Measurements from ENCODE around the gene DCAF17. TPM values are rescaled to one million over a fixed set of nuclear protein-coding genes. Genes with fewer than 3 reads are reported as not detected.
A peak's percentile ranks its signal among the peaks of the same experiment; 100 is the strongest.

Gene DCAF17, protein sequence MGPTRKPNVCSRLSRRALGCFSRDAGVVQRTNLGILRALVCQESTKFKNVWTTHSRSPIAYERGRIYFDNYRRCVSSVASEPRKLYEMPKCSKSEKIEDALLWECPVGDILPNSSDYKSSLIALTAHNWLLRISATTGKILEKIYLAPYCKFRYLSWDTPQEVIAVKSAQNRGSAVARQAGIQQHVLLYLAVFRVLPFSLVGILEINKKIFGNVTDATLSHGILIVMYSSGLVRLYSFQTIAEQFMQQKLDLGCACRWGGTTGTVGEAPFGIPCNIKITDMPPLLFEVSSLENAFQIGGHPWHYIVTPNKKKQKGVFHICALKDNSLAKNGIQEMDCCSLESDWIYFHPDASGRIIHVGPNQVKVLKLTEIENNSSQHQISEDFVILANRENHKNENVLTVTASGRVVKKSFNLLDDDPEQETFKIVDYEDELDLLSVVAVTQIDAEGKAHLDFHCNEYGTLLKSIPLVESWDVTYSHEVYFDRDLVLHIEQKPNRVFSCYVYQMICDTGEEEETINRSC
- total RNA-seq (2014; rRNA removed), result 16.5 and 24.6 TPM in 2 replicates
- 4.6 TPM for polyA plus RNA-seq (2012)

DNA sequence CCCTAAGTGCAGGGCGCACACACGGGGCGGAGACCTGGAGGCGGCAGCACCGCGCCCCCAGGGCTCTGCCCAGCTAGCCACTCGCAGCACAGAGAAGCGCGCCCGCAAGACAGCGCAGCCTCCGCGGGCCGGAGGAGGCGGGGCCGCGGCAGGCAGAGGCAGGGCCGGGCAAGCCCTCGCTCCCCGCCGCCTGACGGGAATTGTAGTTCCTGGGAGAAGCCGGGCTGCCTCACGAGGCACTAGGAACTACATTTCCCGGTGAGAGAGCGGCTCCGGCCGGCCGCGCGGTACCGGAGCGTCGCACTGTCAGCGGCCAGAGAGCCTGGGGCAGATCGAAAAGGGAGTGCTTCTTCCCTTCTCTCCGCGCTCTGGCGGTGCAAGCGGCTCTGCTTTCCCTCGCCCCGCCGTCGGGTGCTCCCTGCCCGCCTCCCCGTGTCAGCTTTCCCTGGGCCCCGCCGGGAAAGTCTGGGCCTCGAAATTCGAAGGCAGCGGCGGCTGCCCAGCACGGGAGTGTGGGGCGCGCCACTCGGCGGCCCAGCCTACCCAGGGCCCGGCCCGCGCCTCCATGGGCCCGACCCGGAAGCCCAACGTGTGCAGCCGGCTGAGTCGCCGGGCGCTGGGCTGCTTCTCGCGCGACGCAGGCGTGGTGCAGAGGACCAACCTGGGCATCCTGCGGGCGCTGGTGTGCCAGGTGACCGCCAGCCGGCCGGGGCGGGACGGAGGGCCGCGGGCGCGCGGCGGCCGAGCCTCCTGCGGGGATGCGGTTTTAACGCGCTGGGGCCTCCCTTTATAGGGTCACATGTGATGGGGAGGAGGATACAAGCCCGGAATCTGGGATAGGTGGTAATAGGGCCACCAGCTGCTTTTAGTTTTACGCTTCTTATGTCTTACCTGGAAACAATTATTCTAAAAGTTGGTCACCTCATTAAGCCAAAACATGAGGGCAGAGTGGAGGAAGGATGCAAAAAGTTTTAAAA is at the start of gene DCAF17:
Gene DCAF17 (plus strand): TSS at position 214 of the 977 bp plus-strand sequence. CDS start 352 bp downstream, at position 566.
- DNase-seq (ENCODE audit: low read depth), result peak; percentile 95

DNA sequence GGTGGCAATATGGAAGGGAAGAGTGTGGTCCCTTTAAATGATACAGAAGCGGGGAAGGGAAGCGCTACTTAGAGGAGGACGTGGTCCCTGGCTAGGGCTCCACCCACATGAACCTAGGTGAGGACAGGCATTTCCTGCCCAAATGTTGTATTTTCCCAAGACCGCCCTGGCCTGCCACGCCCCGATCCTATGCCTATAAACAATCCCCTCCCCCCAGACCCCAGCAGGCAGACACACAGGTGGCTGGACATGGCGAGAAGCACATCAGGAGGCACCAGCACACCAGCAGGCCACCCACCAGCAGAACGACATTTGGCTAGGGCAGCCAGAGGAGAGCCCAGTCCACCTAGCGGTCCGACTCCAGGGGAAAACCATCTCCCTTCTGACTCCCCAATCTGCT is 47.4 kb upstream of the DCAF17 start:
- no peak for DNase-seq (ENCODE audit: low read depth)

DNA sequence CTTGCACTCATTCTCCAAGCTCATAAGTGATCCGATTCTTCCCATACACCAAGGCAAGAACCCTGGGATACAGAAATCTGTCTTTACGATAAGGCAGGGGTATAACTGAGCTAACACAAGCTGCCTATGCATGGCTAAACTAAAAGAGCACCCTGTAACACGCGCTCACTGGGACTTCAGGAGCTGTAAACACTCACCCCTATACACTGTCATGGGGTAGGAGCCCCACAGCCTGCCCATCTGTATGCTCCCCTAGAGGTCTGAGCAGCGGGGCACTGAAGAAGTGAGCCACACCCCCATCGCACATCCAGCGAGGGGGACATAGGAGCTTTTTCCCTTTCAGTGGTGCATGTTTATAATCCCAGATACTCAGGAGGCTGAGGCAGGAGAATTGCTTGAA is 47.0 kb upstream of the DCAF17 start:
- DNase-seq (ENCODE audit: low read depth), result no peak

DNA sequence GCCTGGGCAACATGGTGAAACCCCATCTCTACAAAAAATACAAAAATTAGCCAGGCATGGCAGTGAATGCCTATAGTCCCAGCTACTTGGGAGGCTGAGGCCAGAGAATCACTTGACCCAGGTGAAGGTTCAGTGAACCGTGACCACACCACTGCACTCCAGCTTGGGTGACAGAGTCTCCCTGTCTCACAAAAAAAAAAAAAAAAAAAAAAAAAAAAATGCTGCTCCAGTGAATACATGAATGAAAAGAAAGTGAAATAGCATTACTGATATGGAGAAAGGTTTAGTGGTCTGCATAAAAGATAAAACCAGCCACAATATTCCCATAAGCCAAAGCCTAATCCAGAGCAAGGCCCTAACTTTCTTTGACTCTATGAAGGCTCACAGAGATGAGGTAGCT is 44.7 kb upstream of the DCAF17 start:
- DNase-seq (ENCODE audit: low read depth), result no peak

DNA sequence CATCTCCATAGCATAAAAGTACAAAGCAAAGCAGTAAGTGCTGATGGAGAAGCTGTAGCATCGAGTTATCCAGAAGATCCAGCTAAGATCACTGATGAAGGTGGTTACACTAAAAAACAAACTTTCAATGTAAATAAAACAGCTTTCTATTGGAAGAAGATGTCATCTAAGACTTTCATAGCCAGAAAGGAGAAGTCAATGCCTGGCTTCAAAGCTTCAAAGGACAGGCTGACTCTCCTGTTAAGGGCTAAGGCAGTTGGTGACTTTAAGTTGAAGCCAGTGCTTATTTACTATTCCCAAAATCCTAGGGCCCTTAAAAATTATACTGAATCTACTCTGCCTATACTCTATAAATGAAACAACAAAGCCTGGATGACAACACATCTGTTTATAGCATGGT is 44.2 kb upstream of the DCAF17 start:
- no peak for DNase-seq (ENCODE audit: low read depth)

DNA sequence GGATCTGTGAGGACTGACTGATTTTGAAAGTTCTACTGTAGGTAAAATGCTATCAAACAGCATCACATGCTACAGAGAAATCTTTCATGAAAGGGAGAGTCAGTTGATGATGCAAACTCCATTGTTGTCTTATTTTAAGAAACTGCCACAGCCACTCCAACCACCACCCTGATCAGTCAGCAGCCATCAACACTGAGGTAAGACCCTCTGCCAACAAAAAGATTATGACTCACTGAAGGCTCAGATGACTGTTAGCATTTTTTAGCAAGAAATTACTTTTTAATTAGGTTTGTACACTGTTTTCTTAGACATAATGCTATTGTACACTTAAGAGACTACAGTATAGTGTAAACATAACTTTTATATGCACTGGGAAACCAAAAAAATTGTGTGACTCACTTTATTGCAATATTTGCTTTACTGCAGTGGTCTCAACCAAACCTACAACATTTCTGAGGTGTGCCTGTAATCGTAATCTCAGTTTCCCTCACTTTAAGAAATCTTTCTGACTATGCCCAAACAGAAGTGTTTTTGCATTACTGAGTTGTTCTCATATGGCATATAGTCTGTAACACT is 43.0 kb upstream of the DCAF17 start:
- DNase-seq (ENCODE audit: low read depth), result peak; percentile 76

DNA sequence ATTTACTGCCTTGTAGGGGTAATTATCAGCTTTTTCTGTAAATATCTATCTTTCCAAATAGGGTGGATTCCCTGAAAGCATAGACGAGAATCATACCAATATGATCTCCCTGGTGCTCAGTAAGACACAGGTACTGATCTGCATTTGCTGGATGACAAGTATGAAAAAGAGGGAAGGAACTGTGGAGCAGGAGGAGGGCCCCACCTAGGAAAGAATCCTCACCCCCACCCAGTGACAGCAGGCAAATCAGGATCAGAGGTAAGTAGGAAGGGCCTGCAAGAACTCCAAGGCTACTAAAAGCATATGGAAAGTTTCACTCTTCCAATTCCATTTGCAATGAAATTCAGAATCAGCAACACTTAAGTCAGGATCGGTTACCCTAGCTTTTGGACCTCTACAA is 42.5 kb upstream of the DCAF17 start:
- no peak for DNase-seq (ENCODE audit: low read depth)

DNA sequence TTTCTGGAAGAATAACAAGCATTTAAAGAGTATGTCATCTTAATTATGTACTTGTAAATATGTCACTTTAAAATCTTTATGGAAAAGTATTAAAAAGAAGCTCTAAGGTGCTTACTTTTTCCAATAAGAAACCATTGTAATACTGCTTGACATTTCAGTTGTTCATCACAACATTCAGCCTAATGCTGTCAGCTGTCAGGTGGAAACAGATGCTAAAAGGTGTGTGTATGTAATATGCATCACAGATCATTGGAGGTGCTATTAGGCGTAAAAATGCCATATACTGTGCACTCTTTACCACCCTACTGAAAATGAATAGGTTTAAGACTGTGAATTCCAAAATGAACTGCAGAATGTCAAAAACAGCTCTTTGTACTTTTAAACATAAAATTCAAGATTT is 40.5 kb upstream of the DCAF17 start:
- DNase-seq (ENCODE audit: low read depth), result no peak

DNA sequence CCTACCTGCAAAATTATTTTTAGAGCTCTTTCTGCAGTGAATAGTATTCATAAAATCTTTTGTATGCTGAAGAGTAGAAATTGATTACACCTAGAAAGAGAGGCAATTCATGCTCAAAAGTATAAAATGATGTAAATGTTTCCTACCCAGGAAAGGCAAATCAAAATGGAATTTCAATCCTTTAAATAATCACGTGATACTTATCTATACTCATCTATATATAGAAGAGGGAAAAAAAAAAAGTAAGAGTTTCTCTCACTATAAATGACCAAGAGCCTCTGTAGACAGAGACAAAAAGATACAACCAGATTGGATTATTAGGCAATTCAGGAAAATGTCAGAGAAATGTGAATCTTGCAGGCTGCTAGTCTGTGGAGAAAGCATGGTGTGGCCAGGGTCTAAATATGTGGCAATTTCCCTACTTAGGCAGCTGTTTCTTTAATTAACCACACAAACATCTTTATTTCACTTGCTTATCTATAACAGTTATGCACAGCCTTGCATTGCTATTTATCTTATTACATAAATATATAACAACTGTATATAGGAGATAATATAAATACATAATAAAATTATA is 39.8 kb upstream of the DCAF17 start:
- no peak for DNase-seq (ENCODE audit: low read depth)

DNA sequence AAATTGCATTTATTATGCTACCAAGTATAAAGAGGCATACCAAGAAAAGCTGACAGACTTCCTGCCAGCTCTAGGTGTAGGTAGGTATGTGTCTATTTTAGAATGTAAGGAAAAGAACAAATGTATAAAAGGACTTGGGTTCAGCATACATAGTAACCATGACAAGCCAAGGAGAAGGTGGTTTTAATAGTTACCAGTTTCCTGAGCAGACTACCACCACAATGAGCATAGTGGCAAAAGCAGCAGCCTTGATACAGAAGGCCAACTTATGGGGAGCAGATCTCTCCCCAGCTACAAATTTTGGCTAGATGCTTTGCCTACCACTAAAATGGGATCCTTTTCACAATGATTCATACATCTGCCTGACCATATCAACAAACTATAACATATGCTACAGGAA is 34.7 kb upstream of the DCAF17 start:
- DNase-seq (ENCODE audit: low read depth), result no peak

DNA sequence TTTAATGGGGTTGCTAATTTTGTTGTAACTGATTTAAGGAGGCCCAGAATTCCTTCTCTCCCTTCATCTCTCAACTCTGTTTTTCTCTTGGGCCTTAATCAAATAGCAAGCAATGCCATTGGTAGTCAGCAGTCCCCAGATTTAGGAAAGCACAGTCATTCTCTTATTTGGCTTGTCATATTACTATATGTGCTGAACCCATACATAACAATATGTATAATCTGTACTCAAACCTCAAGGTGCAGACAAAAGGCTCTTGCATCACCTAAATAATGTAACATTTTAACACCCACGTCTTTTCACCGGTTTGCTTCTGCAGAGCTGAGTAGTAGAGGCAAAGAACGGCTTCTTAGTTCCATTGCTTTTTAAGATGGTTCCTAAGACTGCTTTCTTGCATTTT is 33.6 kb upstream of the DCAF17 start:
- no peak for DNase-seq (ENCODE audit: low read depth)

DNA sequence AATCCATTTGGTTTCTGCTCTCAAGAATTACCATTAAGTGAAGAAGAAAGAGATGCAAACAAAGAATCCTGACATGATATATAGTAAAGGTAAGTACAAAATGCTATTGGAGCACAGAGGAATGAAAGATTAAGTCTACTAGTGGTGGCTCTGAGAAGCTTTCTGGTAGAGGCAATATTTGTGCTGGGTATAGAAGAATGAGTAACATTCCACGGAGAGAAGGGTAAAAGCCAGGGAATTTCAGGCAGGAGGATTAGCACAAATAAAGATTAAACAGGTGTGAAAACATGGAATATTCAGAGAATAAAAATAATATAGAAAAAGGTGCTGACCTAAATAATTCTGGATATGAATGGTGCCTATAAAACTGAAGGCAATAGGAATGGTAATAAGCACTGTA is 32.1 kb upstream of the DCAF17 start:
- DNase-seq (ENCODE audit: low read depth), result no peak

DNA sequence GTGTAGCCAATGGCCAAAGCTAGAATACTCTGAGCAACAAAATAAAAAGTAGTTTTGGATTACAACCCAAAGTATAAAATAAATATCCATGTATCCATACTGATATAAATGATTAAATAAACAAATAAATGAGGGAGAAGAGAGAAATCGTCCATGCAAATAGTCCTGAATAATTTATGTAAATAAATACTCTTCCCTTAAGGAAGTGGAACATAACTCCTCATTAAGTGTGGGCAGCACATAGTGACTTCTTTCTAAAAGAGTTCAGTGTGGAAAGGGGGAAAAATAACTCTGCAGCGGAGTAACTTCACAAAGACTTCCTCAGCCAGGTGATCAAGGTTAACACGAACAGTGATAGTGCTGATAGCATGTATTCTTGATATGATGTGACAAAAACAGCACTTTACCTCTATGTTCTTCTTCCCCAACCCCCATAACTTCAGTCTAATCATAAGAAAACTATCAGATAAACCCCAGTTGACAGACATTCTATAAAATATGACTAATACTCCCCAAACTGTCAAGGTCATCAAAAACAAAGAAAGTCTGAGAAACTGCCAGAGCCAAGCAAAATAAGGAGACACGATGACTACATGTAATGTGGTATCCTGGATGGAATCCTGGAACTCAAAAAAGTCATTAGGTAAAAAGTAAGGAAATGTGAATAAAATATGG is 31.0 kb upstream of the DCAF17 start:
- DNase-seq (ENCODE audit: low read depth), result peak; percentile 49

DNA sequence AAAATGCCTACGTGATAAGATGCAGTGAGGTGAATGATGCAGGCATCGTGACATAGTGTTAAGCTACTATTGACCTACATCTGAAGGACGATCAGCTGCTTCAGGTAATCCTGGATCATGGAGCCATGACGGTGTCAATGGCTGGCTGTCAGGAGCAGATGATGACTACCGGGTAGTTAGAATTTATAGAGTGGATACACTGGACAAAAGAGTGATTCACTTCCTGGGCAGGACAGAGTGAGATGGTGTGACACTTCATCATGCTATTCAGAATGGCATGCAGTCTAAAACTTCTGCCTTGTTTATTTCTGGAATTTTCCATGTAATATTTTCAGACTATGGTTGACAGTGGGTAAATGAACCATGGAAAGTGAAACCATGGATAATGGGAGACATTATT is 29.8 kb upstream of the DCAF17 start:
- peak; percentile 72 for DNase-seq (ENCODE audit: low read depth)

DNA sequence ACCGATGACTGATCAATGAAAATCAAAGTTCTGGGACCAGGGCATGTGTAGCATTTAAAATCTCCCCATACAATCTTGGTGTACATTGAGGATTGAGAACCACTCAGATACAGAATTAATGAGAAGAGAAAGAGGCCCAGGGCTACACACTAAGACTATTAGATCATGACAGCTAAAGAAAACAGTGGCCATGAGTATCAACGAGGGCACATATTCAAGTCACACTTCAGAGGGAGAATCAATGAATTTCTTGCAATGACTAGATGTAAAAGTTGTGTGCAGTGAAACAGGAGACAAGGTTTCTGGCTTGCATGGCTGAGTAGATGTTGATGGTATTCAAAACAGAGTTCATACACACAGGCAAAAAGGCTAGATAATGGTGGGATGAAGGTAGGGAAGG is 29.3 kb upstream of the DCAF17 start:
- DNase-seq (ENCODE audit: low read depth), result no peak

DNA sequence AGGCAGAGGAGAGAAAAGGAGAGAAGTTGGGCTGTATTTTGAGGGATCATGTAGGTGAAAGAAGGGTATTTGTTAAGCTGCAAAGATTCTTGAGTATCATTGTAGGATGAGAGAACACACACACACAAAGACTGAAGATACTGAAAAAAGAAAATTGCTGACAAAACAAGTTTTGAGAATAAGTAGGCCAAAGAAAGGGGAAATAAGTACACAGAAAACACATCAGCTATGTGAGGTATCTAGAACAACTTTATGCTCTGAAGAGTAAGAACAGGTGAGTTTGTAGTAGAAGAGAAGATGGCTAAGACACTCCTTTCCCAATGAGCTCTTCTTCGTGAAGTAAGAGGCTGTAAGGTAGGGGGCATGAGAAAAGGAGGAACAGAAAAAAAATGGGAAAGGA is 28.5 kb upstream of the DCAF17 start:
- DNase-seq (ENCODE audit: low read depth), result no peak

DNA sequence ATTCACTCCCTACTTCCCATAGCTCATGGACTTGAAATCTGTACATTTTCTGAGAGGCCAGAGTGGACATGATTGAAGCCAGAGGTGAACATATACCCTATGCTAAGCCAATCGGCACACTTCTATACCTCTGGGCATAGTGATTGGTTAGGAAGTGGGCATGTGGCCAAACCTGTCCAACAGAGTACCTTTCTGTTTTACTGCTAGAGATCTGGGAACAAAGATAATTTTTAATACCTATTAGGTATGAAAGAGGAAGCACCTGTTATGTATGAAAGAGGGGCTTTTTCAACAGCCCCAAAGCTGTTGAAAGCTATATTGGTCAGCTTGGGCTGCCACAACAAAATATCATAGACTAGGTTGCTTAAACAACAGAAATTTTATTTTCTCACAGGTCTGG is 28.0 kb upstream of the DCAF17 start:
- DNase-seq (ENCODE audit: low read depth), result no peak

DNA sequence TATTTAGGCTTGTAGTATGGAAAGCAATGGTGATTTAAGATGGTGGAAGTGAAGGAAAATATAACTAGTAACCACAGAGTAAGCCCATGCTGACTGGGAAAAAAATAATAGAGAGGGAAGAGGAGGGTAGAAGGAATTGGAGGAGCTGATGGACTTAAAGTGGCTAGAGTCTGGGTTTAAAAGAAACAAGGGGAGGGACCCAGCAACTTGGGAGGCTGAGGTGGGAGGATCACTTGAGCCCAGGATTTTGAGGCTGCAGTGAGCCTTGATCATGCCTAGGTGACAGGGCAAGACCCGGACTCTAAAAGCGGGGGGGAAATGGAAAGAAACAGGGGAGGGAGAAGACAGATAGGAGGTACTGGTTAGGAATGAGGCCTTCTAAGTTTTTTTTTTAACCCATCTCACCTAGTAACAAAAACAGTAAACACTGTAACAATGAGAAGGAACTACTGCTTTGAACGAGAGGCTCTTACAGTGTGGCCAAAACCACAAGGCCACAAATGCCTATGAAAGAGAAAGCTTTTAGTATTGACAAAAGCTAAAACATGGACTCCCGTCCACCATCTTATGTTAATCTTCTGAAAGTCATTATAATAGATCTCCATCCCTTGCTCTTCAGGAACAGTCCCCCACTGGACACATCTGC is 26.9 kb upstream of the DCAF17 start:
- peak; percentile 14 for DNase-seq (ENCODE audit: low read depth)

DNA sequence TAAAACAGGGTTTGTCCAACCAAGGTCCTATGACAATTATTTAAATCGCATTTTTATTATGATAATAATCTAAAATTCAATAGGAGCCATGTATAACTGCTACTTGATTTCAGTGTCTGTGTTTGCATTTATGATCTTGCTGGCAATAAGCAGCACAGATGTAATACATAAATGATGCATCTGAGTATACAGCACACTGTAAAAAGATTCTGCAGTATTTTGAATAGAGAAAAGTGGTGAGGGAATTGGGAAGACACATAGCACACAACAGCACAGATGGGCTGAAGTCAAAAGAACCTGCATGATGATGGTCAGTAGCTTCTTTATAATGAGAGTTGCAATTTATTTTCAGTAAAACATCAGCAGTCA is 26.4 kb upstream of the DCAF17 start:
- no peak for DNase-seq (ENCODE audit: low read depth)

DNA sequence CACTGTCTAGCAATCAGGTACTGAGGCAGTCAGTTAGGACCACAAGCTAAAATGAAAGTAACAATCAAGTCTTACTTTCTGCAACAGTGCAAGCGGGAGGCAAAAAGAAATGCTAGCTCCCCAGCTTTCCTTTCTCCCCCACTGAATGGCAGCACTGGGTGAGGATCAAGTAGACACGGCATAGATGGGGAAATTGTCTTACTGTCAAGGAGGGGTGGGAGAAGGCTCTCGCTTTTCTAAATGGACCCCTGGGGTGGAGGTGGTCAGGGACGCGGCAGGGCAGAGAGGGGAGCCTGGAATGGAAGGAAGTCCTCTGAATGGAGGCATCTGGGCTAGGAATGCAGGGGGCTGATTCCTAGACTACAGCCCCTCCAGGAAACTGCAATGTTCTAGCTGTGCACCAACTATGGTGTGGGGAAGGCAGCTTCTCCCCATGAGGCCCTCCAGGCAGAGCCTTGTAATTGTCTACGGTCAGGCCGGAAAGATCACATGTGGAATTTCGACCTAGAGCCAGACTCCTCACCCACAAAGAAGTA is 24.5 kb upstream of the DCAF17 start:
- DNase-seq (ENCODE audit: low read depth), result no peak

Data from LHCN-M2 (cell line).